Breast epithelium (tissue), 3 donors: Measurements from ENCODE around the gene PRIM2.
"Not testable (repeated sequence)": the region's sequence is repeated elsewhere in the genome, so short reads cannot be mapped to it uniquely, and the experiment has no call there.

Experiments used
- POLR2A ChIP-seq: fragments of 450-650 bp; IDR thresholded peaks from one replicate; pipeline ENCODE4 v1.6.1; 2016; ENCODE audit warnings: antibody characterized with exemption, mild to moderate bottlenecking, moderate library complexity
- POLR2AphosphoS5 ChIP-seq, 3 donors: sonication (generic); formaldehyde crosslinking; IDR thresholded peaks; one replicate each; pipeline ENCODE4 v1.6.1; 2017; ENCODE audit warnings: antibody characterized with exemption in 3 of 3
- TF ChIP-seq, protein P1 (sequence below), 3 donors: fragments of 450-650 bp; IDR thresholded peaks; one replicate each; pipeline ENCODE4 v1.5.1; 2016 to 2017; ENCODE audit warnings: antibody characterized with exemption in 3 of 3, mild to moderate bottlenecking in 3 of 3, moderate library complexity in 3 of 3

DNA sequence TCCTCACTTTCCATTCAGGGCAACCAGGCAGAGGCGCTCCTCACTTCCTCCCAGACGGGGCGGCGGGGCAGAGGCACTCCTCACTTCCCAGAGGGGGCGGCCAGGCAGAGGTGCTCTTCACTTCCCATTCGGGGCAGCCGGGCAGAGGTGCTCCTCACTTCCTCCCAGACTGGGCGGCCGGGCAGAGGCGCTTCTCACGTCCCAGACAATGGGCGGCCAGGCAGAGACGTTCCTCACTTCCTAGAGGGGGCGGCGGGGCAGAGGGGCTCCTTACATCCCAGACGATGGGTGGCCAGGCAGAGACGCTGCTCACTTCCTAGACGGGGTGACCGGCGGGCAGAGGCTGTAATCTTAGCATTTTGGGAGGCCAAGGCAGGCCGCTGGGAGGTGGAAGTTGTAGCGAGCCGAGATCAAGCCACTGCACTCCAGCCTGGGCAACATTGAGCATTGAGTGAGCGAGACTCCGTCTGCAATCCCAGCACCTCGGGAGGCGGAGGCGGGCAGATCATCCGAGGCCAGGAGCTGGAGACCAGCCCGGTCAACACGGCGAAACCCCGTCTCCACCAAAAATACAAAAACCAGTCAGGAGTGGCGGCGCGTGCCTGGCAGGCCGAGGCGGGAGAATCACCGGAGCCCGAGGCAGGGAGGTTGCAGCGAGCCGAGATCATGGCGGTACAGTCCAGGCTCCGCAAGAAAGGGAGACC lies 6.0 kb upstream of the PRIM2 start:
- TF ChIP-seq, protein P1, sequence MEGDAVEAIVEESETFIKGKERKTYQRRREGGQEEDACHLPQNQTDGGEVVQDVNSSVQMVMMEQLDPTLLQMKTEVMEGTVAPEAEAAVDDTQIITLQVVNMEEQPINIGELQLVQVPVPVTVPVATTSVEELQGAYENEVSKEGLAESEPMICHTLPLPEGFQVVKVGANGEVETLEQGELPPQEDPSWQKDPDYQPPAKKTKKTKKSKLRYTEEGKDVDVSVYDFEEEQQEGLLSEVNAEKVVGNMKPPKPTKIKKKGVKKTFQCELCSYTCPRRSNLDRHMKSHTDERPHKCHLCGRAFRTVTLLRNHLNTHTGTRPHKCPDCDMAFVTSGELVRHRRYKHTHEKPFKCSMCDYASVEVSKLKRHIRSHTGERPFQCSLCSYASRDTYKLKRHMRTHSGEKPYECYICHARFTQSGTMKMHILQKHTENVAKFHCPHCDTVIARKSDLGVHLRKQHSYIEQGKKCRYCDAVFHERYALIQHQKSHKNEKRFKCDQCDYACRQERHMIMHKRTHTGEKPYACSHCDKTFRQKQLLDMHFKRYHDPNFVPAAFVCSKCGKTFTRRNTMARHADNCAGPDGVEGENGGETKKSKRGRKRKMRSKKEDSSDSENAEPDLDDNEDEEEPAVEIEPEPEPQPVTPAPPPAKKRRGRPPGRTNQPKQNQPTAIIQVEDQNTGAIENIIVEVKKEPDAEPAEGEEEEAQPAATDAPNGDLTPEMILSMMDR (IDR thresholded peaks at IDR 0.05), result not testable (repeated sequence)
- TF ChIP-seq POLR2AphosphoS5 (IDR thresholded peaks at IDR 0.05); POLR2A: not testable (repeated sequence)
